Keratinocyte (primary cell): Measurements from ENCODE around the gene CDC14A.

ENCODE experiments used
- EZH2 ChIP-seq: IDR thresholded peaks from one replicate; pipeline ENCODE4 v1.6.1; 2012; ENCODE audit warnings: inconsistent platforms, mild to moderate bottlenecking, low read length, moderate library complexity
- TF ChIP-seq, protein P1 (sequence below), 3 experiments: IDR thresholded peaks in 1 of 3; conservative IDR thresholded peaks in 1 of 3; optimal IDR thresholded peaks in 1 of 3; 2 replicates in 2 of 3; 3 replicates in 1 of 3; pipeline versions ENCODE3 to v1.5.1; 2011; ENCODE audit warnings: low read length in 3 of 3, mild to moderate bottlenecking in 3 of 3, moderate library complexity in 2 of 3, control low read depth in 1 of 3, inconsistent platforms in 1 of 3; ENCODE audit not compliant: insufficient read depth in 2 of 3; ENCODE audit errors: extremely low read depth in 1 of 3

DNA sequence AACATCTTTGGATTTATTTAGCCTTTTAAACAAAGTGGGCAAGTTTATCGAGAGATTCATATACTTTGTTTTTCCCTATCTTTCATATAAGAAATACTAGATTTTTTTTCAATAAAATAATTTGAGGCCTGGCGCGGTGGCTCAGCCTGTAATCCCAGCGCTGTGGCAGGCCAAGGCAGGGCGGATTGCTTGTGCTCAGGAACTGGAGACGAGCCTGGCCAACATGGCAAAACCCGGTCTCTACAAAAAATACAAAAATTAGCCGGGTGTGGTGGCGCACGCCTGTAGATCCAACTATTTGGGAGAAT, 1.6 kb upstream of the CDC14A start:
- TF ChIP-seq, protein P1, sequence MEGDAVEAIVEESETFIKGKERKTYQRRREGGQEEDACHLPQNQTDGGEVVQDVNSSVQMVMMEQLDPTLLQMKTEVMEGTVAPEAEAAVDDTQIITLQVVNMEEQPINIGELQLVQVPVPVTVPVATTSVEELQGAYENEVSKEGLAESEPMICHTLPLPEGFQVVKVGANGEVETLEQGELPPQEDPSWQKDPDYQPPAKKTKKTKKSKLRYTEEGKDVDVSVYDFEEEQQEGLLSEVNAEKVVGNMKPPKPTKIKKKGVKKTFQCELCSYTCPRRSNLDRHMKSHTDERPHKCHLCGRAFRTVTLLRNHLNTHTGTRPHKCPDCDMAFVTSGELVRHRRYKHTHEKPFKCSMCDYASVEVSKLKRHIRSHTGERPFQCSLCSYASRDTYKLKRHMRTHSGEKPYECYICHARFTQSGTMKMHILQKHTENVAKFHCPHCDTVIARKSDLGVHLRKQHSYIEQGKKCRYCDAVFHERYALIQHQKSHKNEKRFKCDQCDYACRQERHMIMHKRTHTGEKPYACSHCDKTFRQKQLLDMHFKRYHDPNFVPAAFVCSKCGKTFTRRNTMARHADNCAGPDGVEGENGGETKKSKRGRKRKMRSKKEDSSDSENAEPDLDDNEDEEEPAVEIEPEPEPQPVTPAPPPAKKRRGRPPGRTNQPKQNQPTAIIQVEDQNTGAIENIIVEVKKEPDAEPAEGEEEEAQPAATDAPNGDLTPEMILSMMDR (optimal IDR thresholded peaks at IDR 0.05 in 1 of 3, IDR thresholded peaks at IDR 0.05 in 1 of 3, conservative IDR thresholded peaks at IDR 0.05 in 1 of 3; ENCODE audit: extremely low read depth in 1 of 3, insufficient read depth in 2 of 3, low read length in 3 of 3): no peak
- no peak for TF ChIP-seq EZH2
